GM19193 (cell line): Measurements from ENCODE around the gene SLC51B.

Experiments used
- POLR2A ChIP-seq: IDR thresholded peaks from 4 replicates; pipeline ENCODE4 v1.6.1; 2011; ENCODE audit not compliant: insufficient read depth, insufficient read length; ENCODE audit errors: extremely low read depth

The SLC51B gene

DNA sequence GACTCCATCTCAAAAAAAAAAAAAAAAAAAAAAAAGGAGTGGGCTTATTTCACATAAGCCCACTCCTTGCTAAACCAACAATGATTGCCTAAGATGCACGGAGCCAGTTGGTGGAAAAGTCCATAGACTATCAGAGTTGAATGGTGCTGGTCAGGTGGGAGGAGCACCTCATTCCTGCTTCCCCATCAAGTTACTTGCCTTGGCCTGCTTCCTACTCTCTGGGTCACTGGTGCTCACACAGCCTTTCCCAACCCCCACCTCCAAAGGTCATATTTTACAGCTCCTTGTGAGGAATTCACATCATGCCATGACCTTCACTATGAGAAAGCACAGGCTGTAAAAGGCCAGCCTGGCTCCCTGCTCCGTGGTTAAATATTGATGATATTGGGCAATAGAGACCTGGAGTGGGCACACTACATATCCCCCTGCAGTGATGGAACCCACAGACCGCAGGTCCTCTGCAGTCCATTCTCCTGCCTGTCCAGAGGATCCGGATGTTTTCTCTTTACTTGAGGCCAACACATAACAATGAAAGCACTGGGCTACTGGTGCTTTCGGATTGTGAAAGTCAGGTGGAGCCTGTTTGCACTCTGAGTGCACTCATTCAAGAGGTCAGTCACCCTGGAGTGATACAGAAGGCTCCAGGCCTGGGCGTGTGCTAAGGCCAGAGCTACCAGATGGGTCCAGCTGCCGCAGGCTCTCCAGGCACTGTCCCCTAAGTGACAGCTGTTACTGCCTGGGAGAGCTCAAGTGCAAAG, at the start of gene SLC51B:
Gene SLC51B (plus strand): TSS at position 664 of the 758 bp plus-strand sequence. CDS start 4,618 bp downstream, outside the sequence.
- TF ChIP-seq POLR2A = no peak

- TF ChIP-seq POLR2A = no peak
Measured at GRCh38 chr15:64997066-64997465, 48.1 kb upstream of the SLC51B start.

GRCh38 chr15:64997745-64998375, 47.3 kb upstream of the SLC51B start:
- TF ChIP-seq POLR2A = no peak

DNA sequence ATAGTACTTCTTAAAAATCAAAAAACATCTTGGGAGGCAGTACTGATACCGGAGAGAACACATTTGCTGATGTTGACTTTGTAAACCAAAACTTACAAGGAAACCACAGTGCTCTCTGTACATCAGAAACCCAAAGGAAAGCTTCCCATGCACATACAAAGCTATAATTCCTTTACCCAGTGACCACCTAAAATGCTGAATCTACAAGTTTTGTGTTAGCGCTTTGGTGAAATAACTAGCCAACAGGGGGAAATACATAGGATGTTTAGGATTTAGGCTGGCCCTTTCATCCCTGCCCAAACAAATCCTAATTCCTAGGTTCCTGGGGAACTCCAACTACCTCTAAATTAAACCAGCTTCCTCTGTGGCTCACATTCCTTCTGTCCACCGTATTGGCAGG, 40.2 kb upstream of the SLC51B start:
- TF ChIP-seq POLR2A = no peak

GRCh38 chr15:65006876-65007275, 38.3 kb upstream of the SLC51B start:
- TF ChIP-seq POLR2A = no peak

GRCh38 chr15:65008983-65009382, 36.2 kb upstream of the SLC51B start:
- no peak for TF ChIP-seq POLR2A

- TF ChIP-seq POLR2A = no peak
Measured at GRCh38 chr15:65020419-65020818, 24.8 kb upstream of the SLC51B start.

- no peak for TF ChIP-seq POLR2A
Measured at GRCh38 chr15:65021488-65021887, 23.7 kb upstream of the SLC51B start.

- TF ChIP-seq POLR2A = no peak
Measured at GRCh38 chr15:65026756-65027155, 18.4 kb upstream of the SLC51B start.

- no peak for TF ChIP-seq POLR2A
Measured at GRCh38 chr15:65027593-65027992, 17.6 kb upstream of the SLC51B start.

GRCh38 chr15:65028338-65028737, 16.8 kb upstream of the SLC51B start:
- TF ChIP-seq POLR2A = no peak

- TF ChIP-seq POLR2A = peak; percentile 89
Measured at GRCh38 chr15:65028921-65029735, 16.1 kb upstream of the SLC51B start, which contains the start of gene MTFMT. MTFMT (minus strand) TSS chr15:65029639; CDS start chr15:65029613, 26 bp downstream.

DNA sequence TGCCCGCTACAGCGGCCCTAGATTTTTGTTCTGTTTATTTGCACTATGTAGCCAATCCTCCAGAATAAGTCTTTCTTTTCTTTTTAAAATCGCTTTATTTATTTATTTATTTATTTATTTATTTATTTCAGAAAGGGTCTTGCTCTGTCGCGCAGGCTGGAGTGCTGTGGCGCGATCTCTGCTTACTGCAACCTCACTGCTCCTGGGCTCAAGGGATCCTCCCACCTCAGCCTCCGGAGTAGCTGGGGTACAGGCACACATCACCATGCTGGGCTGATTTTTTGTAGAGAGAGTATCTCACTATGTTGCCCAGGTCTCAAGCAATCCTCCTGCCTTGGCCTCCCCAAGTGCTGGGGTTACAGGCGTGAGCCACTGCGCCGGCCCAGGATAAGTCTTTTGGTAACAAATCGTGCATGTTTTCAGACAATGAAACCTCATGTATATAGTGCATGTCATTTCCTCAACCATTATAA, 15.4 kb upstream of the SLC51B start:
- no peak for TF ChIP-seq POLR2A

- no peak for TF ChIP-seq POLR2A
Measured at GRCh38 chr15:65032801-65033537, 12.2 kb upstream of the SLC51B start.
